NOMO-1 (cell line): ENCODE data around the gene AFMID.
A peak's percentile ranks its signal among the peaks of the same experiment; 100 is the strongest.
"Not testable (repeated sequence)": the region's sequence is repeated elsewhere in the genome, so short reads cannot be mapped to it uniquely, and the experiment has no call there.

Experiments used
- DNase-seq, 2 experiments: peaks; one replicate each; lab custom pipeline; 2025; ENCODE audit not compliant: unreplicated experiment in 2 of 2; lab: John Stamatoyannopoulos, UW

The AFMID gene

GRCh38 chr17:78154903-78155811 lies 32.0 kb upstream of the AFMID start:
- DNase-seq = peak in 1 of 2 experiments; percentile 62

GRCh38 chr17:78159575-78160158 lies 27.5 kb upstream of the AFMID start:
- peak in 1 of 2 experiments; percentile 41 for DNase-seq

- no peak for DNase-seq
Observed at GRCh38 chr17:78163881-78164747, 23.0 kb upstream of the AFMID start.

GRCh38 chr17:78164748-78165607 lies 22.2 kb upstream of the AFMID start:
- no peak for DNase-seq

- DNase-seq = no peak
Observed at GRCh38 chr17:78166416-78166815, 20.7 kb upstream of the AFMID start.

GRCh38 chr17:78168242-78168902 lies 18.8 kb upstream of the AFMID start, which contains the start of gene SYNGR2:
Gene SYNGR2, plus strand, starts transcription at chr17:78168581. Its CDS starts 36 bp downstream, at chr17:78168617.
- DNase-seq = peak; percentile 79 to 92

- DNase-seq = no peak
Observed at GRCh38 chr17:78168903-78169793, 18.0 kb upstream of the AFMID start.

- no peak for DNase-seq
Observed at GRCh38 chr17:78170692-78171590, 16.2 kb upstream of the AFMID start.

- DNase-seq = not testable (repeated sequence)
Observed at GRCh38 chr17:78171591-78172248, 15.4 kb upstream of the AFMID start.

- DNase-seq = peak in 1 of 2 experiments; percentile 30
Observed at GRCh38 chr17:78172249-78173051, 14.7 kb upstream of the AFMID start.

GRCh38 chr17:78173097-78173715 lies 14.0 kb upstream of the AFMID start:
- peak in 1 of 2 experiments; percentile 14 for DNase-seq

- DNase-seq = peak; percentile 75 to 76
Observed at GRCh38 chr17:78174346-78174869, 12.8 kb upstream of the AFMID start.

- no peak for DNase-seq
Observed at GRCh38 chr17:78174870-78175642, 12.1 kb upstream of the AFMID start.

- no peak for DNase-seq
Observed at GRCh38 chr17:78175643-78175981, 11.6 kb upstream of the AFMID start.

- DNase-seq = peak; percentile 40 to 67
Observed at GRCh38 chr17:78176548-78177025, 10.6 kb upstream of the AFMID start.
